Fibroblast of lung (primary cell): ENCODE results near the gene GCSAM. TPM values are rescaled to one million over a fixed set of nuclear protein-coding genes. Genes with fewer than 3 reads are reported as not detected.

Source experiments
- DNase-seq, 2 donors: peaks; one replicate each; pipeline versions ENCODE4 v3.0.0 to v3.0.0-alpha.2; 2010; ENCODE audit warnings: low read depth in 2 of 2
- H2AFZ ChIP-seq: 2 replicates; pipeline ENCODE4 v1.5.1; 2012; ENCODE audit warnings: low read length, control low read depth, inconsistent platforms
- H3K27ac ChIP-seq: 2 replicates; pipeline ENCODE4 v1.5.1; 2011; ENCODE audit warnings: low read length, control low read depth; ENCODE audit not compliant: insufficient read depth
- H3K27me3 ChIP-seq: 2 replicates; pipeline ENCODE4 v1.5.1; 2011; ENCODE audit warnings: mild to moderate bottlenecking, low read length; ENCODE audit not compliant: control insufficient read depth, insufficient read depth
- H3K36me3 ChIP-seq: 2 replicates; pipeline ENCODE4 v1.5.1; 2011; ENCODE audit warnings: low read length; ENCODE audit not compliant: control insufficient read depth, insufficient read depth
- H3K4me1 ChIP-seq: 2 replicates; pipeline ENCODE4 v1.5.1; 2011; ENCODE audit warnings: low read length; ENCODE audit not compliant: control insufficient read depth, insufficient read depth; ENCODE audit errors: extremely low read depth
- H3K4me2 ChIP-seq: 2 replicates; pipeline ENCODE4 v1.5.1; 2011; ENCODE audit warnings: low read length, control low read depth; ENCODE audit not compliant: insufficient read depth; ENCODE audit errors: extremely low read depth
- H3K4me3 ChIP-seq, 4 experiments: fragments of 200-600 bp in 1 of 4; sonication (generic) in 1 of 4; replicated peaks in 1 of 4; 2 replicates each; pipeline ENCODE4 v1.5.1; 2011 to 2016; ENCODE audit warnings: low read length in 4 of 4, low read depth in 3 of 4, mild to moderate bottlenecking in 3 of 4, control low read depth in 2 of 4, inconsistent platforms in 1 of 4, mixed read lengths in 1 of 4; ENCODE audit not compliant: insufficient read depth in 1 of 4; ENCODE audit errors: control extremely low read depth in 1 of 4
- H3K79me2 ChIP-seq: 2 replicates; pipeline ENCODE4 v1.5.1; 2012; ENCODE audit warnings: mild to moderate bottlenecking, low read length, inconsistent platforms; ENCODE audit not compliant: control insufficient read depth, insufficient read depth
- H3K9ac ChIP-seq: 2 replicates; pipeline ENCODE4 v1.5.1; 2011; ENCODE audit warnings: mild to moderate bottlenecking, low read length, control low read depth; ENCODE audit not compliant: insufficient read depth
- H3K9me3 ChIP-seq: 2 replicates; pipeline ENCODE4 v1.5.1; 2012; ENCODE audit warnings: low read depth, low read length; ENCODE audit not compliant: control insufficient read depth, insufficient read depth
- H4K20me1 ChIP-seq: 2 replicates; pipeline ENCODE4 v1.5.1; 2011; ENCODE audit warnings: low read length; ENCODE audit not compliant: control insufficient read depth, insufficient read depth; ENCODE audit errors: extremely low read depth
- CTCF ChIP-seq, 2 donors: IDR thresholded peaks in 1 of 2; conservative IDR thresholded peaks in 1 of 2; 1 replicate in 1 of 2; 2 replicates in 1 of 2; pipeline ENCODE4 v1.5.1; 2011 to 2012; ENCODE audit warnings: low read length in 2 of 2, control low read depth in 1 of 2, inconsistent platforms in 1 of 2, low read depth in 1 of 2, mild to moderate bottlenecking in 1 of 2
- EZH2 ChIP-seq: IDR thresholded peaks from 2 replicates; pipeline ENCODE4 v1.5.1; 2012; ENCODE audit warnings: low read length, control low read depth, mild to moderate bottlenecking; ENCODE audit errors: missing control alignments
- polyA plus RNA-seq, 2 donors: library from polyadenylated mRNA; depleted of rRNA in 1 of 2; stranded (reverse) in 1 of 2; unstranded in 1 of 2; fragments of >200 nt; gene quantifications; 2 replicates each; pipeline ENCODE4 v1.2.1, GENCODE V29; 2011 to 2012; ENCODE audit warnings: missing spikeins in 1 of 2
- total RNA-seq: library from RNA; depleted of rRNA; stranded (reverse); fragments of >200 nt; gene quantifications from 2 replicates; pipeline ENCODE4 v1.2.1, GENCODE V29; 2014

The GCSAM gene
- total and polyA plus RNA-seq, 2 donors (not counting 1 experiment from before 2014, with no cell fraction given): not detected

GRCh38 chr3:112132088-112132487 lies 960 bp downstream of the GCSAM start:
- Histone ChIP-seq H3K4me1 (no peaks in the 10 kb centered on the region), H3K4me3 (no peak overlapping the region), H3K36me3 (no peaks in the 10 kb centered on the region), H3K9me3 (no peaks in the 10 kb centered on the region), H3K4me2 (no peak overlapping the region), H2AFZ (no peak overlapping the region), H3K9ac (no peak overlapping the region), H4K20me1 (no peaks in the 10 kb centered on the region), H3K79me2 (no peaks in the 10 kb centered on the region), H3K27me3 (no peaks in the 10 kb centered on the region), H3K27ac (no peak overlapping the region)
- TF ChIP-seq CTCF (conservative IDR thresholded peaks at IDR 0.05 in 1 of 2, IDR thresholded peaks at IDR 0.05 in 1 of 2; ENCODE audit: low read depth in 1 of 2, low read length in 2 of 2): no peak
- no peak for TF ChIP-seq EZH2
- DNase-seq: no peak

GRCh38 chr3:112131111-112131510 lies 1.9 kb downstream of the GCSAM start:
- Histone ChIP-seq H3K27ac (no peak overlapping the region), H3K4me1 (no peaks in the 10 kb centered on the region), H4K20me1 (no peaks in the 10 kb centered on the region), H3K9ac (no peak overlapping the region), H3K9me3 (no peaks in the 10 kb centered on the region), H3K27me3 (no peaks in the 10 kb centered on the region), H3K79me2 (no peaks in the 10 kb centered on the region), H3K4me3 (no peak overlapping the region), H3K4me2 (no peak overlapping the region), H3K36me3 (no peaks in the 10 kb centered on the region), H2AFZ (no peak overlapping the region)
- TF ChIP-seq CTCF (conservative IDR thresholded peaks at IDR 0.05 in 1 of 2, IDR thresholded peaks at IDR 0.05 in 1 of 2; ENCODE audit: low read depth in 1 of 2, low read length in 2 of 2) (no peak), EZH2 (no peak)
- no peak for DNase-seq

GRCh38 chr3:112130638-112130993 lies 2.4 kb downstream of the GCSAM start:
- no peak overlapping the region for H3K9ac ChIP-seq
- no peak for DNase-seq
- H3K79me2 ChIP-seq: no peaks in the 10 kb centered on the region
- no peaks in the 10 kb centered on the region for H4K20me1 ChIP-seq
- no peaks in the 10 kb centered on the region for H3K36me3 ChIP-seq
- TF ChIP-seq CTCF (conservative IDR thresholded peaks at IDR 0.05 in 1 of 2, IDR thresholded peaks at IDR 0.05 in 1 of 2; ENCODE audit: low read depth in 1 of 2, low read length in 2 of 2) (no peak), EZH2 (no peak)
- H3K4me3 ChIP-seq: no peak overlapping the region
- no peak overlapping the region for H2AFZ ChIP-seq
- no peaks in the 10 kb centered on the region for H3K9me3 ChIP-seq
- no peak overlapping the region for H3K27ac ChIP-seq
- H3K4me1 ChIP-seq: no peaks in the 10 kb centered on the region
- H3K27me3 ChIP-seq: no peaks in the 10 kb centered on the region
- H3K4me2 ChIP-seq: no peak overlapping the region
